WTC11 (cell line): ENCODE measurements around the gene CENPX.

Experiments used
- ARID4B ChIP-seq: sonication (generic); formaldehyde crosslinking; IDR thresholded peaks from 2 replicates; pipeline ENCODE4 v1.8.0; 2023; ENCODE audit warnings: missing genetic modification reagents, mild to moderate bottlenecking, borderline replicate concordance
- CTCF ChIP-seq: fragments of 200-600 bp; IDR thresholded peaks from 2 replicates; pipeline ENCODE4 v1.8.0; 2022; ENCODE audit warnings: antibody characterized with exemption
- ELF4 ChIP-seq: sonication (generic); formaldehyde crosslinking; IDR thresholded peaks from 2 replicates; pipeline ENCODE4 v1.8.1; 2022; ENCODE audit warnings: low read depth, mild to moderate bottlenecking, moderate library complexity, missing genetic modification reagents
- FOXP1 ChIP-seq: sonication (generic); formaldehyde crosslinking; IDR thresholded peaks from 2 replicates; pipeline ENCODE4 v1.8.0; 2022; ENCODE audit warnings: missing genetic modification reagents, mild to moderate bottlenecking, moderate library complexity, borderline replicate concordance
- IRF2 ChIP-seq: sonication (generic); formaldehyde crosslinking; IDR thresholded peaks from 2 replicates; pipeline ENCODE4 v1.8.0; 2022; ENCODE audit warnings: low read depth, missing genetic modification reagents, borderline replicate concordance
- MAX ChIP-seq: sonication (generic); formaldehyde crosslinking; IDR thresholded peaks from 2 replicates; pipeline ENCODE4 v1.8.0; 2022; ENCODE audit warnings: mild to moderate bottlenecking, missing genetic modification reagents
- TEAD4 ChIP-seq: sonication (generic); formaldehyde crosslinking; IDR thresholded peaks from 2 replicates; pipeline ENCODE4 v1.8.0; 2022; ENCODE audit warnings: mild to moderate bottlenecking, missing genetic modification reagents
- USF2 ChIP-seq: sonication (generic); formaldehyde crosslinking; IDR thresholded peaks from 2 replicates; pipeline ENCODE4 v1.8.1; 2023; ENCODE audit warnings: mild to moderate bottlenecking, missing genetic modification reagents, moderate library complexity

- no peak for TF ChIP-seq CTCF
- no peak for TF ChIP-seq MAX (CRISPR knock-in tag)
- TF ChIP-seq ELF4 (CRISPR knock-in tag) = no peak
- no peak for TF ChIP-seq IRF2 (CRISPR knock-in tag)
- no peak for TF ChIP-seq USF2
- TF ChIP-seq FOXP1 (CRISPR knock-in tag) = no peak
- TF ChIP-seq TEAD4 (CRISPR knock-in tag) = no peak
- TF ChIP-seq ARID4B (CRISPR knock-in tag) = no peak
Observed at GRCh38 chr17:81993729-81994592, 28.7 kb downstream of the CENPX start.
